Lower leg skin (tissue), 4 donors: ENCODE measurements around the gene CREB3. TPM values are rescaled to one million over a fixed set of nuclear protein-coding genes. Genes with fewer than 3 reads are reported as not detected.

Experiments used
- DNase-seq, 2 donors: peaks; one replicate each; pipeline ENCODE4 v3.0.0-alpha.2; 2019; ENCODE audit warnings: low spot score in 2 of 2
- H3K4me3 ChIP-seq: fragments of 200-600 bp; sonication (generic); 2 replicates; pipeline ENCODE4 v1.5.1; 2017; ENCODE audit warnings: mild to moderate bottlenecking, low read depth; ENCODE audit not compliant: poor library complexity, severe bottlenecking
- CTCF ChIP-seq, 3 donors: fragments of 450-650 bp; IDR thresholded peaks; one replicate each; pipeline ENCODE4 v1.5.1; 2016; ENCODE audit warnings: antibody characterized with exemption in 3 of 3, mild to moderate bottlenecking in 3 of 3, moderate library complexity in 2 of 3
- POLR2A ChIP-seq, 2 donors: fragments of 450-650 bp; IDR thresholded peaks; one replicate each; pipeline ENCODE4 v1.6.1; 2016 to 2017; ENCODE audit warnings: antibody characterized with exemption in 2 of 2, mild to moderate bottlenecking in 1 of 2, moderate library complexity in 1 of 2
- whole genome bisulfite sequencing, 2 donors: methylation state at CpG; one replicate each; pipeline ENCODE4 v1.1.5; 2018; 5-methylcytosine and 5-hydroxymethylcytosine counted together
- intact Hi-C: fragments of 100-400 bp; cut with DNase I; formaldehyde crosslinking; loops from one replicate; pipeline ENCODE4 v1.15.0; 2023; ENCODE audit warnings: low total_unique reads
- total RNA-seq, 4 donors: library from RNA; depleted of rRNA; stranded (reverse); fragments of >200 nt; gene quantifications; one replicate each; pipeline ENCODE4 v1.1.0, GENCODE V29; 2016

Gene CREB3
- total RNA-seq, 4 donors from 2014 or later = 18.2 to 26.6 (median 20.5) TPM

DNA sequence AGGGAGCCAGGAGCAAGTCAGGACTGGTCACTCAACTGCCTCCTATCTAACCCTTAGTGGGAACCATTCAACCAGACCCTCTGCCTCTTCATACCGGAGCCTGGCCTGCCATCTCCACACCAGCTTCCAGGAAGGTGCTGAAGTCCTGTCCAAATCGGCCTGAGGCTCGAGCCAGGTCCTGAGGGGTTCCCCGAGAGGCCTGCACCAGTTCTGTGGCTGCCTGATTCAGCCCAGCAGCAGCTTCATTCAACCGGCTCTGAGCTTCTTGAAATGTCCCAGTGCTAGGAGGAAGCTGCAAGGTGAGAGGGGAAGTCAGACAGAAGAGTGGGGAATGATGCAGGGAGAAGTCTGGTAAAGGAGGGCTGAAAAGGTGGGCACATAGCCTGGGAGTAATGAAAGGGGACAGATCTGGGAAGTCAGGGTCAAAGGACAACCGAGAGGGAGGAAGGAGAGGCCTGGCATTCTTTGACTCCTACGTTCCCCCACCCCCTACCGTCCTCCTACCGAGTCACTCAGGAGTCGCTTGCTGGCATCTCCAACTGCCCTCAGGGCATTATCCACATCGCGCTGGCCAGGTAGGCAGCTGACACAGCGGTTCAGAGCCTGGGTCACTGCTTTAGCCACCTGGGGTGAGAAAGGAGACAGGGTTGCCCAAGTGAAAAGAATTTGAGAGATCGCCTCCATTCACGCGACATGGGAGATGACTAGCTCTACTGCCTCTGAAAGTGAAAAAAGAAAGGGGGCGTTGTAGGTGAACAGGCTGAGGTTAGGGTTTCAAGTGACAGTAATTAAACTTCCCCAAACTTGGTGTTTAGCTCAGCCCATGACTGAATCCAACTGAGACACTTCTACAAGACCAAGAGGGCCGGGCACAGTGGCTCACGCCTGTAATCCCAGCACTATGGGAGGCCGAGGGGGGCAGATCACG lies 20.7 kb upstream of the CREB3 start:
- intact Hi-C loops = no loop called here

DNA sequence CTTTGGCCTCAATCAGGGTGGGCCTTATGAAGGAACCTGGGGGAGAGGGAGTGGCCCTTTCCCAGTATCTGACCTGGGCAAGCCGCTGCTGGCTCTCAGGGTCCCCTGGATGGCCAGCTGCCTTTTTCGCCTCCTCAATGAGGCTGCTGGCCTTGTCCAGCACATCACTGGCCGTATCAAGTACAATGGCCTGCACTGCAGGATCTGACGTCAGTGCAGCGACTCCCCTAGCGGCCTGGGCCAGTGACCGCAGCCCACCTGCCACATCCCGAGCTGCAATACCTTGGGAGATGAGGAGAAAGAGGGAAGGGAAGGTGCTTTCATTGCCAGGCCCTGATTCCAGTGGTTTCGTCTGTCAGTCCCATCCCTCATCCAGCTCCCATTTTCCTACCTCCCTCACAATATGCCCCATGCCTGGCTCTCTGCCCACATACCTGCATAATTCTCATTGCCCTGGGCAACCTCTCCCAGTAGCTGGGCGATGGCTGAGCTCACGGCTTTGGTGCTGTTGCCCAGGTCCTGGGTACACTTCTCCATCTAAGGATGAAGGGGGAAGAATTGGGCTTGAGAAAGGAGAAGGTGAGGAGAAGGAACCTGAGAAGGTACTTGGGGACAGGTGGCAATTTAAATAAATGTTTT lies 19.6 kb upstream of the CREB3 start:
- WGBS, 2 donors = 86 to 87% methylated on average over 11 of the region's 11 CpGs
- H3K4me3 ChIP-seq = no peak overlapping the region
- intact Hi-C loops = no loop called here
- no peak for TF ChIP-seq POLR2A (IDR thresholded peaks at IDR 0.05)
- TF ChIP-seq CTCF (IDR thresholded peaks at IDR 0.05) = no peak
- no peak for DNase-seq

More for the DNA sequence above, 20.7 kb upstream of the CREB3 start:
- TF ChIP-seq POLR2A (IDR thresholded peaks at IDR 0.05) (no peak), CTCF (IDR thresholded peaks at IDR 0.05) (no peak)
- WGBS, 2 donors = 77 to 81% methylated on average over 21 of the region's 21 CpGs
- H3K4me3 ChIP-seq = no peak overlapping the region
- no peak for DNase-seq

GRCh38 chr9:35713578-35713977 lies 18.9 kb upstream of the CREB3 start:
- DNase-seq = no peak
- no peak overlapping the region for H3K4me3 ChIP-seq
- 93% methylated on average over 3 of the region's 3 CpGs for WGBS, 2 donors
- intact Hi-C loops = no loop called here
- TF ChIP-seq POLR2A (IDR thresholded peaks at IDR 0.05) (no peak), CTCF (IDR thresholded peaks at IDR 0.05) (no peak)

DNA sequence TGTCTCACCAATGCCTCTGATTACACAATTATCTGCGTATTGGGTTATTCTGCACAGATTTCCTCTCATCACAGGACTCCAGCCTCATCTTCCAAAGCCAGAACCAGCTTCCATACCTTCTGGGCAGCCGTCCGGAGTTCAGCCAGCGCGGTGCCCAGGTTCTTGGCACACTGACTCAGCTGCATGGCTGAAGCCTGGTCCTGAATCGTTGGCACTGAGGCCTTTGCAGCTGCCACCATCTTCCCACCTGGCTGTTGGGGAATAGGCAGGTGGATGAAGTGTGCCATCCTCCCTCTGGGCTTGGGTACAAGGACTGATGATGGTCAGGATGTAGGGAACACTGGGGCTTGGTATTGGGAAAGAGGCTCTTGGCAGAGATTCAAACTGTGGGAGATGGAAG lies 18.3 kb upstream of the CREB3 start:
- 93 to 98% methylated on average over 6 of the region's 6 CpGs for WGBS, 2 donors
- intact Hi-C loops = no loop called here
- no peak for TF ChIP-seq POLR2A (IDR thresholded peaks at IDR 0.05)
- TF ChIP-seq CTCF (IDR thresholded peaks at IDR 0.05) = no peak
- no peak for DNase-seq
- no peak overlapping the region for H3K4me3 ChIP-seq

DNA sequence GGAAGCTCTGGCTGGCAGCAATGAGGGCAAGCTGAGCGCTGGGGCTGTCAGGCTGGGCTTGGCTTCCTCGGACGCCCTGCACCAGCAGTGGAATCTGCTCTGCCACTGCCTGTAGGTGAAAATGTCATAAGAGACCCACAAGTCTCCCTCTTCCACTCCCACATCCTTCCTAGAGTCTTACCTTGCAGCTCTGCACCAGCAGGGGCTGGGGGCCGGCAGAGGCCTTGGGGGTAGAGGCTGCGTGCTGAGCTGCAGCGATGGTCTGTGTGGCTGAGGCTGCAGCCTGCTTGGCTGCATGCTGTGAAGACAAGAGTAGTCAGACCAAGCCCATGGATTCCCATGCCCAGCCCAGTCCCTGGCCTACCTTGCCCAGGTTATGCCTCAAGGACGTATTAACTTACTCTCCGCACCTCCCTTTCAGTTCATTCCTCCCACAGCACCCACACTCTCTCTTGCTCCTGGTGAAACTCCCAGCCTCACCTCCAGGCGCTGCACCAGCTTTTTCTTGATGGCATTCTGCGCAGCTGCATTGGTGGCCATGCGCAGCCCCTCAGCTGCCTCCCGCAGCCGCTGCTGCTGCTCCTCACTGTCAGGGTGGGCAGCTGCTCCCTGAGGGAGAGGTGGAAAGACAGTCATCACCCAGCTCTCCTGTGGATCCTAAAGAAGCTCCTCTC lies 17.8 kb upstream of the CREB3 start:
- intact Hi-C loops = no loop called here
- no peak overlapping the region for H3K4me3 ChIP-seq
- DNase-seq = no peak
- no peak for TF ChIP-seq POLR2A (IDR thresholded peaks at IDR 0.05)
- TF ChIP-seq CTCF (IDR thresholded peaks at IDR 0.05) = no peak
- WGBS, 2 donors = 91 to 95% methylated on average over 12 to 13 of the region's 13 CpGs
